ENCODE results near the gene TNFRSF1B.

The TNFRSF1B gene

GRCh38 chr1:12129624-12130023 is 37.2 kb upstream of the TNFRSF1B start:
- peaks cover 10% of the 10 kb centered on the region for H3K79me1 ChIP-seq (ENCODE audit: low read length)
- no peak overlapping the region for H3K4me3 ChIP-seq (ENCODE audit: low read depth, low read length)
- no peak overlapping the region for H2AK5ac ChIP-seq (ENCODE audit: low read length)
- no peak overlapping the region for H2BK120ac ChIP-seq (ENCODE audit: insufficient read depth, low read length, poor library complexity)
- H3K4me2 ChIP-seq (ENCODE audit: low read length) = no peak overlapping the region
- H3K4me1 ChIP-seq (ENCODE audit: control insufficient read depth in 1 of 2, insufficient read depth in 2 of 2, low read length in 2 of 2) = peaks cover 0 to 2% of the 10 kb centered on the region in 2 experiments
- H3K14ac ChIP-seq (ENCODE audit: low read length) = no peak overlapping the region
- no peaks in the 10 kb centered on the region for H3K36me3 ChIP-seq (ENCODE audit: control insufficient read depth in 1 of 2, insufficient read depth in 2 of 2, low read length in 2 of 2)
- no peak overlapping the region for H2AFZ ChIP-seq (ENCODE audit: insufficient read depth, low read length, poor library complexity)
- H4K8ac ChIP-seq (ENCODE audit: low read depth, low read length) = no peak overlapping the region
- H4K91ac ChIP-seq (ENCODE audit: low read depth, low read length) = no peak overlapping the region
- H3K79me2 ChIP-seq (ENCODE audit: control insufficient read depth, insufficient read depth, low read length, poor library complexity) = no peaks in the 10 kb centered on the region
- no CpG with 5 or more reads among the region's 12 CpGs for WGBS (ENCODE audit: extremely low coverage, insufficient coverage, insufficient read length)
- no peak overlapping the region for H3K4ac ChIP-seq (ENCODE audit: low read depth, low read length)
- no peak overlapping the region for H3K9ac ChIP-seq (ENCODE audit: low read length)
- H3K27me3 ChIP-seq (ENCODE audit: insufficient read depth, low read length) = no peaks in the 10 kb centered on the region
- no peak overlapping the region for H3K27ac ChIP-seq (ENCODE audit: low read depth, low read length)
- H3K9me3 ChIP-seq (ENCODE audit: insufficient read depth, low read depth, low read length) = no peaks in the 10 kb centered on the region
- DNase-seq = no peak
- no peak overlapping the region for H2BK12ac ChIP-seq (ENCODE audit: low read length)
- H4K12ac ChIP-seq (ENCODE audit: low read depth, low read length) = no peak overlapping the region
- no peak overlapping the region for H3K23ac ChIP-seq (ENCODE audit: low read length)
- H3K18ac ChIP-seq (ENCODE audit: low read length) = no peak overlapping the region
- no peak overlapping the region for H2BK5ac ChIP-seq (ENCODE audit: low read depth, low read length, poor library complexity)

GRCh38 chr1:12130466-12131130 is 36.2 kb upstream of the TNFRSF1B start:
- Histone ChIP-seq H2AFZ (ENCODE audit: insufficient read depth, low read length, poor library complexity) (no peak overlapping the region), H3K23ac (ENCODE audit: low read length) (no peak overlapping the region), H3K14ac (ENCODE audit: low read length) (no peak overlapping the region), H3K27ac (ENCODE audit: low read depth, low read length) (no peak overlapping the region), H4K12ac (ENCODE audit: low read depth, low read length) (no peak overlapping the region), H2BK5ac (ENCODE audit: low read depth, low read length, poor library complexity) (no peak overlapping the region), H2BK12ac (ENCODE audit: low read length) (no peak overlapping the region), H2AK5ac (ENCODE audit: low read length) (no peak overlapping the region), H3K4me2 (ENCODE audit: low read length) (no peak overlapping the region), H4K8ac (ENCODE audit: low read depth, low read length) (no peak overlapping the region), H3K36me3 (ENCODE audit: control insufficient read depth in 1 of 2, insufficient read depth in 2 of 2, low read length in 2 of 2) (no peaks in the 10 kb centered on the region), H3K4ac (ENCODE audit: low read depth, low read length) (no peak overlapping the region), H3K9me3 (ENCODE audit: insufficient read depth, low read depth, low read length) (no peaks in the 10 kb centered on the region), H3K79me1 (ENCODE audit: low read length) (peaks cover 8% of the 10 kb centered on the region), H3K9ac (ENCODE audit: low read length) (no peak overlapping the region), H3K4me1 (ENCODE audit: control insufficient read depth in 1 of 2, insufficient read depth in 2 of 2, low read length in 2 of 2) (peaks cover 0 to 2% of the 10 kb centered on the region in 2 experiments), H4K91ac (ENCODE audit: low read depth, low read length) (no peak overlapping the region), H2BK120ac (ENCODE audit: insufficient read depth, low read length, poor library complexity) (peak overlapping the region; percentile 0), H3K79me2 (ENCODE audit: control insufficient read depth, insufficient read depth, low read length, poor library complexity) (no peaks in the 10 kb centered on the region), H3K27me3 (ENCODE audit: insufficient read depth, low read length) (no peaks in the 10 kb centered on the region), H3K4me3 (ENCODE audit: low read depth, low read length) (no peak overlapping the region), H3K18ac (ENCODE audit: low read length) (no peak overlapping the region)
- WGBS (ENCODE audit: extremely low coverage, insufficient coverage, insufficient read length) = no CpG with 5 or more reads among the region's 13 CpGs
- no peak for DNase-seq

- WGBS (ENCODE audit: extremely low coverage, insufficient coverage, insufficient read length) = no CpG with 5 or more reads among the region's 8 CpGs
- no peaks in the 10 kb centered on the region for H3K9me3 ChIP-seq (ENCODE audit: insufficient read depth, low read depth, low read length)
- no peak overlapping the region for H3K18ac ChIP-seq (ENCODE audit: low read length)
- no peak overlapping the region for H3K27ac ChIP-seq (ENCODE audit: low read depth, low read length)
- no peak overlapping the region for H3K14ac ChIP-seq (ENCODE audit: low read length)
- no peak overlapping the region for H2BK120ac ChIP-seq (ENCODE audit: insufficient read depth, low read length, poor library complexity)
- H3K36me3 ChIP-seq (ENCODE audit: control insufficient read depth in 1 of 2, insufficient read depth in 2 of 2, low read length in 2 of 2) = no peaks in the 10 kb centered on the region
- H2BK5ac ChIP-seq (ENCODE audit: low read depth, low read length, poor library complexity) = no peak overlapping the region
- H3K4ac ChIP-seq (ENCODE audit: low read depth, low read length) = no peak overlapping the region
- H2AFZ ChIP-seq (ENCODE audit: insufficient read depth, low read length, poor library complexity) = no peak overlapping the region
- no peak overlapping the region for H2AK5ac ChIP-seq (ENCODE audit: low read length)
- no peak overlapping the region for H4K91ac ChIP-seq (ENCODE audit: low read depth, low read length)
- H2BK12ac ChIP-seq (ENCODE audit: low read length) = no peak overlapping the region
- no peak overlapping the region for H3K4me2 ChIP-seq (ENCODE audit: low read length)
- H3K4me1 ChIP-seq (ENCODE audit: control insufficient read depth in 1 of 2, insufficient read depth in 2 of 2, low read length in 2 of 2) = peaks cover 0 to 2% of the 10 kb centered on the region in 2 experiments
- H3K9ac ChIP-seq (ENCODE audit: low read length) = no peak overlapping the region
- no peaks in the 10 kb centered on the region for H3K79me2 ChIP-seq (ENCODE audit: control insufficient read depth, insufficient read depth, low read length, poor library complexity)
- H3K4me3 ChIP-seq (ENCODE audit: low read depth, low read length) = no peak overlapping the region
- H3K27me3 ChIP-seq (ENCODE audit: insufficient read depth, low read length) = no peaks in the 10 kb centered on the region
- no peak overlapping the region for H4K8ac ChIP-seq (ENCODE audit: low read depth, low read length)
- H3K23ac ChIP-seq (ENCODE audit: low read length) = no peak overlapping the region
- DNase-seq = peak; percentile 98 to 100
- H4K12ac ChIP-seq (ENCODE audit: low read depth, low read length) = no peak overlapping the region
- peaks cover 7% of the 10 kb centered on the region for H3K79me1 ChIP-seq (ENCODE audit: low read length)
These were observed 34.7 kb upstream of the TNFRSF1B start for GRCh38 chr1:12132078-12132477.

GRCh38 chr1:12134716-12135115 is 32.1 kb upstream of the TNFRSF1B start:
- Histone ChIP-seq H3K36me3 (ENCODE audit: control insufficient read depth in 1 of 2, insufficient read depth in 2 of 2, low read length in 2 of 2) (no peaks in the 10 kb centered on the region), H3K9me3 (ENCODE audit: insufficient read depth, low read depth, low read length) (peaks cover 3% of the 10 kb centered on the region), H2AK5ac (ENCODE audit: low read length) (no peak overlapping the region), H3K79me1 (ENCODE audit: low read length) (peaks cover 3% of the 10 kb centered on the region), H2BK120ac (ENCODE audit: insufficient read depth, low read length, poor library complexity) (no peak overlapping the region), H4K8ac (ENCODE audit: low read depth, low read length) (no peak overlapping the region), H4K12ac (ENCODE audit: low read depth, low read length) (no peak overlapping the region), H3K4me1 (ENCODE audit: control insufficient read depth in 1 of 2, insufficient read depth in 2 of 2, low read length in 2 of 2) (peaks cover 0 to 2% of the 10 kb centered on the region in 2 experiments), H3K79me2 (ENCODE audit: control insufficient read depth, insufficient read depth, low read length, poor library complexity) (no peaks in the 10 kb centered on the region), H4K91ac (ENCODE audit: low read depth, low read length) (peak overlapping the region; percentile 32), H3K4me3 (ENCODE audit: low read depth, low read length) (no peak overlapping the region), H3K18ac (ENCODE audit: low read length) (no peak overlapping the region), H2AFZ (ENCODE audit: insufficient read depth, low read length, poor library complexity) (no peak overlapping the region), H2BK12ac (ENCODE audit: low read length) (no peak overlapping the region), H3K9ac (ENCODE audit: low read length) (no peak overlapping the region), H3K14ac (ENCODE audit: low read length) (no peak overlapping the region), H3K27me3 (ENCODE audit: insufficient read depth, low read length) (no peaks in the 10 kb centered on the region), H3K4me2 (ENCODE audit: low read length) (no peak overlapping the region), H3K4ac (ENCODE audit: low read depth, low read length) (no peak overlapping the region), H3K23ac (ENCODE audit: low read length) (no peak overlapping the region), H2BK5ac (ENCODE audit: low read depth, low read length, poor library complexity) (no peak overlapping the region), H3K27ac (ENCODE audit: low read depth, low read length) (no peak overlapping the region)
- no peak for DNase-seq
- no CpG with 5 or more reads among the region's 10 CpGs for WGBS (ENCODE audit: extremely low coverage, insufficient coverage, insufficient read length)
